ENCODE data around the gene CFH. TPM values are rescaled to one million over a fixed set of nuclear protein-coding genes. Genes with fewer than 3 reads are reported as not detected.
"Not testable (repeated sequence)": the region's sequence is repeated elsewhere in the genome, so short reads cannot be mapped to it uniquely, and the experiment has no call there.

The CFH gene
- total and polyA plus RNA-seq, 8 donors, result 3.3 to 25.7 (median 7.4) TPM

GRCh38 chr1:196779093-196779492 is 127.2 kb downstream of the CFH start:
- Histone ChIP-seq H3K4me3 (no peak overlapping the region), H3K27ac (no peak overlapping the region), H3K27me3 (no peaks in the 10 kb centered on the region), H3K36me3 (no peaks in the 10 kb centered on the region), H3K9me3 (no peaks in the 10 kb centered on the region), H3K4me1 (no peaks in the 10 kb centered on the region)
- DNase-seq (no peak), FAIRE-seq (no peak), ATAC-seq (no peak)
- TF ChIP-seq, protein P1, sequence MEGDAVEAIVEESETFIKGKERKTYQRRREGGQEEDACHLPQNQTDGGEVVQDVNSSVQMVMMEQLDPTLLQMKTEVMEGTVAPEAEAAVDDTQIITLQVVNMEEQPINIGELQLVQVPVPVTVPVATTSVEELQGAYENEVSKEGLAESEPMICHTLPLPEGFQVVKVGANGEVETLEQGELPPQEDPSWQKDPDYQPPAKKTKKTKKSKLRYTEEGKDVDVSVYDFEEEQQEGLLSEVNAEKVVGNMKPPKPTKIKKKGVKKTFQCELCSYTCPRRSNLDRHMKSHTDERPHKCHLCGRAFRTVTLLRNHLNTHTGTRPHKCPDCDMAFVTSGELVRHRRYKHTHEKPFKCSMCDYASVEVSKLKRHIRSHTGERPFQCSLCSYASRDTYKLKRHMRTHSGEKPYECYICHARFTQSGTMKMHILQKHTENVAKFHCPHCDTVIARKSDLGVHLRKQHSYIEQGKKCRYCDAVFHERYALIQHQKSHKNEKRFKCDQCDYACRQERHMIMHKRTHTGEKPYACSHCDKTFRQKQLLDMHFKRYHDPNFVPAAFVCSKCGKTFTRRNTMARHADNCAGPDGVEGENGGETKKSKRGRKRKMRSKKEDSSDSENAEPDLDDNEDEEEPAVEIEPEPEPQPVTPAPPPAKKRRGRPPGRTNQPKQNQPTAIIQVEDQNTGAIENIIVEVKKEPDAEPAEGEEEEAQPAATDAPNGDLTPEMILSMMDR (IDR thresholded peaks at IDR 0.05), result no peak
- intact Hi-C loops (cut with DNase I), result no loop called here
- 79 to 92% methylated on average over 1 of the region's 1 CpG for WGBS, 2 donors

DNA sequence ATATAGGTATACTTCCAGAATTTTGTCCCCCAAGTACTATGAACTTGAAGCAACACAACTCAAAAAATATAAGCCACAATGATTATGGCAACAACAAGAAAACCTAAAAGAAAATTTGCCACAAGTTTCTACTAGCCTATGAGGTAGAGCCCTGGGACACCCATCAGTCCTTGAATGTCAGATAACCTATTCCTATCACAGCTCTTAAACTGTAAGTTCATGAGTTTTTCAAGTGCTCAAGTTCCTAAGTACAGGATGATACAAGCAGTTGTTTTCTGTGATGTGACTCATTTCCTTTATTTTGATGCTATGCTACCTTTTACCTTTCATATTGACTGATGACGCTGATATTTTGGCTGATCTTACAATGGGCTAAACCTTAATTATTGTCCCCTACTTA is 139.4 kb downstream of the CFH start:
- DNase-seq; H3K4me3 ChIP-seq; H3K27me3 ChIP-seq; ATAC-seq; H3K36me3 ChIP-seq; FAIRE-seq; H3K4me1 ChIP-seq; intact Hi-C loops (cut with DNase I); H3K9me3 ChIP-seq; H3K27ac ChIP-seq: not testable (repeated sequence)
- WGBS, 2 donors, result 65 to 75% methylated on average over 1 of the region's 1 CpG

- not testable (repeated sequence) for FAIRE-seq
Observed at GRCh38 chr1:196794103-196794502, 142.3 kb downstream of the CFH start.

More at GRCh38 chr1:196794103-196794502, 142.3 kb downstream of the CFH start:
- H3K9me3 ChIP-seq; DNase-seq; ATAC-seq; intact Hi-C loops (cut with DNase I); H3K4me1 ChIP-seq; H3K36me3 ChIP-seq; H3K4me3 ChIP-seq; H3K27me3 ChIP-seq; H3K27ac ChIP-seq: not testable (repeated sequence)
- WGBS, 2 donors, result 10 to 15% methylated on average over 4 of the region's 4 CpGs

Other genes with a start within 250 kb of the CFH start
- gene KCNT2, start 43.6 kb upstream of the CFH start, total RNA-seq, result under 1 TPM; 0.19 to 0.67 (median 0.42) TPM
- under 1 TPM; 0.23 to 0.63 TPM for gene KCNT2, start 43.6 kb upstream of the CFH start, polyA plus RNA-seq
- under 1 TPM in 2 of 6 donors, not detected in 4; 0.09 TPM for gene CFHR3, start 122.8 kb downstream of the CFH start, total RNA-seq
- under 1 TPM in 1 of 2 donors, not detected in 1; 0.15 TPM for gene CFHR3, start 122.8 kb downstream of the CFH start, polyA plus RNA-seq
- under 1 TPM in 2 of 6 donors, not detected in 4; 0.17 to 0.44 TPM for gene CFHR1, start 167.7 kb downstream of the CFH start, total RNA-seq
- under 1 TPM in 1 of 2 donors, not detected in 1; 0.61 TPM for gene CFHR1, start 167.7 kb downstream of the CFH start, polyA plus RNA-seq
- under 1 TPM in 1 of 6 donors, not detected in 5; 0.35 TPM for gene CFHR4, start 236.0 kb downstream of the CFH start, total RNA-seq
- not detected for gene CFHR4, start 236.0 kb downstream of the CFH start, polyA plus RNA-seq